ENCODE results near the gene SC5D. TPM values are rescaled to one million over a fixed set of nuclear protein-coding genes. Genes with fewer than 3 reads are reported as not detected.

SC5D gene
- total RNA-seq, 1 donor from 2014 or later = 37.5 TPM

- DNase-seq (ENCODE audit: low read depth in 2 of 2) = no peak
Measured at GRCh38 chr11:121356357-121356756, 63.8 kb downstream of the SC5D start.

Other genes with a start within 250 kb of the SC5D start
- gene TECTA, start 191.5 kb upstream of the SC5D start, total RNA-seq = 0.26 and 0.63 TPM in 2 replicates
- gene SORL1, start 159.5 kb downstream of the SC5D start, total RNA-seq = under 0.01 and 0.13 TPM in 2 replicates

Measured in dermis microvascular lymphatic vessel endothelial cell (primary cell).